Right forelimb (tissue), 1 donor: ENCODE results near the gene NDST4.
"Not testable (repeated sequence)": the region's sequence is repeated elsewhere in the genome, so short reads cannot be mapped to it uniquely, and the experiment has no call there.

ENCODE experiments used
- DNase-seq: peaks from one replicate; pipeline ENCODE4 v3.0.0-alpha.2; 2018

The NDST4 gene

GRCh38 chr4:115053313-115053712 is 60.1 kb downstream of the NDST4 start:
- no peak for DNase-seq

- no peak for DNase-seq
Observed at GRCh38 chr4:115042496-115042895, 70.9 kb downstream of the NDST4 start.

- DNase-seq: no peak
Observed at GRCh38 chr4:115030281-115030680, 83.1 kb downstream of the NDST4 start.

GRCh38 chr4:115028682-115029410 is 84.6 kb downstream of the NDST4 start:
- no peak for DNase-seq

GRCh38 chr4:114999880-115000279 is 113.5 kb downstream of the NDST4 start:
- DNase-seq: no peak

- no peak for DNase-seq
Observed at GRCh38 chr4:114998316-114998715, 115.1 kb downstream of the NDST4 start.

GRCh38 chr4:114997576-114998247 is 115.7 kb downstream of the NDST4 start:
- no peak for DNase-seq

GRCh38 chr4:114986133-114986532 is 127.3 kb downstream of the NDST4 start:
- no peak for DNase-seq

- no peak for DNase-seq
Observed at GRCh38 chr4:114980932-114981708, 132.3 kb downstream of the NDST4 start.

GRCh38 chr4:114980399-114980798 is 133.0 kb downstream of the NDST4 start:
- DNase-seq: not testable (repeated sequence)

GRCh38 chr4:114976901-114977300 is 136.5 kb downstream of the NDST4 start:
- no peak for DNase-seq

GRCh38 chr4:114964026-114964425 is 149.4 kb downstream of the NDST4 start:
- DNase-seq: no peak

- no peak for DNase-seq
Observed at GRCh38 chr4:114945616-114946015, 167.8 kb downstream of the NDST4 start.

- DNase-seq: no peak
Observed at GRCh38 chr4:114941503-114941902, 171.9 kb downstream of the NDST4 start.

GRCh38 chr4:114927881-114928280 is 185.5 kb downstream of the NDST4 start:
- no peak for DNase-seq

GRCh38 chr4:114926583-114926982 is 186.8 kb downstream of the NDST4 start:
- DNase-seq: no peak

GRCh38 chr4:114924311-114924710 is 189.1 kb downstream of the NDST4 start:
- DNase-seq: no peak

GRCh38 chr4:114922592-114922933 is 190.9 kb downstream of the NDST4 start:
- no peak for DNase-seq

- no peak for DNase-seq
Observed at GRCh38 chr4:114921790-114922591, 191.4 kb downstream of the NDST4 start.

- DNase-seq: no peak
Observed at GRCh38 chr4:114921191-114921590, 192.2 kb downstream of the NDST4 start.

GRCh38 chr4:114911111-114911510 is 202.3 kb downstream of the NDST4 start:
- DNase-seq: peak; percentile 41

GRCh38 chr4:114907568-114907967 is 205.9 kb downstream of the NDST4 start:
- no peak for DNase-seq

GRCh38 chr4:114905017-114905416 is 208.4 kb downstream of the NDST4 start:
- DNase-seq: no peak
